PC-9 (cell line): ENCODE results near the gene CDH13. TPM values are rescaled to one million over a fixed set of nuclear protein-coding genes. Genes with fewer than 3 reads are reported as not detected.

Experiments
- BruUV-seq: library from RNA; stranded (reverse); fragments of 400-500 nt; replicated peaks from 2 replicates; lab custom pipeline; 2021; lab: Mats Ljungman, UMichigan
- CTCF ChIA-PET: fragments of 300-600 bp; sonication (Branson Sonifier 250); formaldehyde crosslinking; loops from one replicate; lab custom pipeline; 2022; ENCODE audit warnings: antibody characterized with exemption; lab: Charles Lee
- POLR2A ChIA-PET: fragments of 300-600 bp; sonication (Branson Sonifier 250); formaldehyde crosslinking; loops from one replicate; lab custom pipeline; 2022; ENCODE audit warnings: antibody characterized with exemption; ENCODE audit not compliant: unreplicated experiment; lab: Charles Lee
- DNase-seq, 2 experiments: peaks; one replicate each; pipeline versions ENCODE4 v3.0.0 to v3.0.0-alpha.2; 2015 to 2022; ENCODE audit warnings: mixed read lengths in 1 of 2
- H2AFZ ChIP-seq: fragments of 200-600 bp; sonication (generic); 2 replicates; pipeline ENCODE4 v1.8.1; 2017; ENCODE audit warnings: antibody characterized with exemption
- H3F3A ChIP-seq: fragments of 200-600 bp; sonication (generic); 2 replicates; pipeline ENCODE4 v1.8.1; 2017; ENCODE audit warnings: antibody characterized with exemption, mild to moderate bottlenecking, low read depth; ENCODE audit not compliant: insufficient read depth
- H3K27ac ChIP-seq: fragments of 200-600 bp; sonication (generic); 2 replicates; pipeline ENCODE4 v1.6.1; 2016; ENCODE audit warnings: mixed run types
- H3K27me3 ChIP-seq: fragments of 200-600 bp; sonication (generic); 2 replicates; pipeline ENCODE4 v1.6.1; 2016; ENCODE audit warnings: low read depth, mixed run types; ENCODE audit not compliant: insufficient read depth
- H3K36me3 ChIP-seq: fragments of 200-600 bp; sonication (generic); 2 replicates; pipeline ENCODE4 v1.6.1; 2016; ENCODE audit warnings: low read depth, mixed run types
- H3K4me1 ChIP-seq: fragments of 200-600 bp; sonication (generic); replicated peaks from 2 replicates; pipeline ENCODE4 v1.6.1; 2016; ENCODE audit warnings: mixed run types; ENCODE audit not compliant: insufficient read depth
- H3K4me2 ChIP-seq: fragments of 200-600 bp; sonication (generic); 2 replicates; pipeline ENCODE4 v1.6.1; 2017; ENCODE audit warnings: mixed run types
- H3K4me3 ChIP-seq: fragments of 200-600 bp; sonication (generic); 2 replicates; pipeline ENCODE4 v1.6.1; 2016; ENCODE audit warnings: mixed run types
- H3K79me2 ChIP-seq: fragments of 200-600 bp; sonication (generic); 2 replicates; pipeline ENCODE4 v1.6.1; 2017; ENCODE audit warnings: low read depth, mixed run types
- H3K9me2 ChIP-seq: fragments of 200-600 bp; sonication (generic); 2 replicates; pipeline ENCODE4 v1.8.1; 2017; ENCODE audit warnings: mild to moderate bottlenecking; ENCODE audit not compliant: insufficient read depth
- H3K9me3 ChIP-seq: fragments of 200-600 bp; sonication (generic); 2 replicates; pipeline ENCODE4 v1.8.1; 2016; ENCODE audit warnings: low read depth; ENCODE audit not compliant: insufficient read depth
- H4K20me1 ChIP-seq: fragments of 200-600 bp; sonication (generic); 2 replicates; pipeline ENCODE4 v1.8.1; 2017; ENCODE audit not compliant: insufficient read depth
- EZH2 ChIP-seq: fragments of 200-600 bp; sonication (generic); IDR thresholded peaks from 2 replicates; pipeline ENCODE4 v1.8.0; 2017; ENCODE audit warnings: antibody characterized with exemption, low read depth
- intact Hi-C: fragments of 100-400 bp; cut with micrococcal nuclease; formaldehyde crosslinking; loops from one replicate; pipeline ENCODE4 v1.10.0; 2022; ENCODE audit not compliant: unreplicated experiment
- total RNA-seq: library from RNA; stranded (reverse); gene quantifications from 2 replicates; pipeline ENCODE4 v1.2.3, GENCODE V29; 2021
- TF ChIP-seq, protein P1 (sequence below): fragments of 200-600 bp; sonication (generic); conservative IDR thresholded peaks from 2 replicates; pipeline ENCODE4 v1.6.1; 2017; ENCODE audit warnings: mixed run types, antibody characterized with exemption, mild to moderate bottlenecking, moderate library complexity

The CDH13 gene
- total RNA-seq, 1 experiment from 2014 or later = 0.24 TPM

DNA sequence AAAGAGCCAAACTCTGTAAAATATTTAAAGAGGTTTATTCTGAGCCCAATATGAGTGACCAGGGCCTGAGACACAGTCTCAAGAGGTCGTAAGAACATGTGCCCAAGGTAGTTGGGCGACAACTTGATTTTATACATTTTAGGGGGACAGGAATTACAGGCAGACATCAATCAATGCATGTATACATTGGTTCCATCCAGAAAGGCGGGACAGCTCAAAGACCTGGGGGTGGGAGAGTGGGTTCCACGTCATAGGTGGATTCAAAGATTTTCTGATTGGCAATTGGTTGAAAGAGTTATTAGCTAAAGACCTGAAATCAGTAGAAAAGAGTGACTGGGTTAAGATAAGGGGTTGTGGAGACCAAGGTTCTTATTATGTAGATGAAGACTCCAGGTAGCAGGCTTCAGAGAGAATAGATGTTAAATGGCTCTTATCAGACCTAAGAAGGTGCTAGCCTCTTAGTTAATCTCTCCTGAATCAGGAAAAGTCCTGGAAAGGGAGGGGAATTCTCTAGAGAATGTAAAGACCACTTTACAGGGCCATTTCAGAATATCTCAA is 1213.4 kb downstream of the CDH13 start:
- CTCF ChIA-PET = no interaction called here
- TF ChIP-seq, protein P1, sequence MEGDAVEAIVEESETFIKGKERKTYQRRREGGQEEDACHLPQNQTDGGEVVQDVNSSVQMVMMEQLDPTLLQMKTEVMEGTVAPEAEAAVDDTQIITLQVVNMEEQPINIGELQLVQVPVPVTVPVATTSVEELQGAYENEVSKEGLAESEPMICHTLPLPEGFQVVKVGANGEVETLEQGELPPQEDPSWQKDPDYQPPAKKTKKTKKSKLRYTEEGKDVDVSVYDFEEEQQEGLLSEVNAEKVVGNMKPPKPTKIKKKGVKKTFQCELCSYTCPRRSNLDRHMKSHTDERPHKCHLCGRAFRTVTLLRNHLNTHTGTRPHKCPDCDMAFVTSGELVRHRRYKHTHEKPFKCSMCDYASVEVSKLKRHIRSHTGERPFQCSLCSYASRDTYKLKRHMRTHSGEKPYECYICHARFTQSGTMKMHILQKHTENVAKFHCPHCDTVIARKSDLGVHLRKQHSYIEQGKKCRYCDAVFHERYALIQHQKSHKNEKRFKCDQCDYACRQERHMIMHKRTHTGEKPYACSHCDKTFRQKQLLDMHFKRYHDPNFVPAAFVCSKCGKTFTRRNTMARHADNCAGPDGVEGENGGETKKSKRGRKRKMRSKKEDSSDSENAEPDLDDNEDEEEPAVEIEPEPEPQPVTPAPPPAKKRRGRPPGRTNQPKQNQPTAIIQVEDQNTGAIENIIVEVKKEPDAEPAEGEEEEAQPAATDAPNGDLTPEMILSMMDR = no peak
- TF ChIP-seq EZH2 = no peak
- BruUV-seq = no TSS peak

DNA sequence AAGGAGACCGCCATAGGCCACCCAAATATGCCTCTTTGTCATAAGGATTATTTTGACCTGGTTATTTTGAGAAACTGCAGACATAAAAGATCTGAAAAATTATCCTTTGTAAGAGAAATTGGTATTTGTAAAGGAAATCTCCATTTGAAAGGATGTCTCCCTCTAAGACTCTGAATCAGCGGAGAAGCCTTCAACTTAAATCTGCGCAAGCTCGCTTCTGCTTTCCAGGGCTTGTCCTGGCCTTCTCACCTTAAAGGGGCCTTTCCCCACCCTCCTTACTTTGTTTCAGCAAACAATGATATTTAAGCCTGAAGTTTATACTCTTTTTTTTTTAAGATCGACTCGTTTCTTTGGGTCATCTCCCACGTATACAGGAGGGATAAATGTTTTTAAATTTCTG is 1215.5 kb downstream of the CDH13 start:
- no peaks in the 10 kb centered on the region for H3K9me3 ChIP-seq
- POLR2A ChIA-PET = no interaction called here

More for the DNA sequence above, 1213.4 kb downstream of the CDH13 start:
- Histone ChIP-seq H3K4me1 (peaks cover 8% of the 10 kb centered on the region), H2AFZ (no peak overlapping the region), H3K27ac (no peak overlapping the region), H3F3A (no peaks in the 10 kb centered on the region), H3K9me2 (no peaks in the 10 kb centered on the region; the same call in 1 of the 2 replicates), H4K20me1 (no peaks in the 10 kb centered on the region), H3K9me3 (no peaks in the 10 kb centered on the region), H3K79me2 (no peaks in the 10 kb centered on the region), H3K36me3 (no peaks in the 10 kb centered on the region), H3K4me3 (no peak overlapping the region), H3K4me2 (no peak overlapping the region), H3K27me3 (peaks cover 77% of the 10 kb centered on the region)
- no peak for DNase-seq
- intact Hi-C loops = no loop called here
- POLR2A ChIA-PET = no interaction called here

DNA sequence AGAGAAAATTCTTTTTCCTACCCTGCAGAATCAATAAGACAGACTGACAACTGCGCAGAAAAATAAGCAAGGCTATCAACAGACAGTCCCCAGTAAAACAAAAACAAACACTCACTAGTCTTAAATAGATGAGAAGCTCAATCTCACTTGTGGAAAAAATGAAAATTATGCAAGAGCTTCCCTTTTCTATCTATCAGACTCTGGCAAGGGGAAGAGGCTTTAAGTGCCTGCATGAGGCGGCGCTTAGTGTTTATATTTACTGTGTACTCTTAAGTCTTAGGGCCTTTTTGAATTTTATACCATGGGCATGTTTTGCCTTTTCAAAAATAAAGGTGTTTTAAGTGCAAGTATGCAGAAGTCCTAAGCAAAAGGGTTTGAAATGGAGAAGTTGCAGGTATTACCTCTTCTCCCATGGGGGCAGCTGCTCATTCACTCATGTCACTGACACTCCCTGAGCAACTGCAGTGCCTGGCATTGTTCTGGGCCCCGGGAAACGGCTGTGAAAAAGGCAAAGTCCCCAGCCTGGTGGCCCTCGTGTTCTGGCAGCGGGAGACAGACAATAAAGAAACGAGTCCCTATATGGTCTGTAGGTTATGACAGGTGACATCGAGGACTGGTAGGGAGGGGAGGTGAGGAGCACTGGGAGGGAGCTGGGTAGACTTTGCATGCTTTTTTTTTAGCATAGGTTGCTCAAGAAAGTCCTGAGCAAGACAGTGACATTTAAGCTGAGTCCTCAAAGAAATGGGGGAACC is 1216.2 kb downstream of the CDH13 start:
- H2AFZ ChIP-seq = no peak overlapping the region
- intact Hi-C loops = no loop called here
- no peaks in the 10 kb centered on the region for H3K9me3 ChIP-seq
- TF ChIP-seq EZH2 = no peak
- TF ChIP-seq, protein P1 = no peak
- H3F3A ChIP-seq = no peaks in the 10 kb centered on the region
- H4K20me1 ChIP-seq = no peaks in the 10 kb centered on the region
- no peak for DNase-seq
- no peaks in the 10 kb centered on the region for H3K36me3 ChIP-seq
- ChIA-PET POLR2A (no interaction called here), CTCF (no interaction called here)
- no peak overlapping the region for H3K4me2 ChIP-seq
- no peak overlapping the region for H3K27ac ChIP-seq
- no TSS peak for BruUV-seq
- no peaks in the 10 kb centered on the region for H3K79me2 ChIP-seq
- peaks cover 96% of the 10 kb centered on the region for H3K27me3 ChIP-seq
- H3K9me2 ChIP-seq = no peaks in the 10 kb centered on the region; the same call in 1 of the 2 replicates
- no peaks in the 10 kb centered on the region for H3K4me1 ChIP-seq
- no peak overlapping the region for H3K4me3 ChIP-seq

More for the DNA sequence above, 1215.5 kb downstream of the CDH13 start:
- CTCF ChIA-PET = no interaction called here
- H3K9me2 ChIP-seq = no peaks in the 10 kb centered on the region; the same call in 1 of the 2 replicates
- no peaks in the 10 kb centered on the region for H3K79me2 ChIP-seq
- H3K27ac ChIP-seq = no peak overlapping the region
- no peaks in the 10 kb centered on the region for H3K36me3 ChIP-seq
- peaks cover 96% of the 10 kb centered on the region for H3K27me3 ChIP-seq
- no peak overlapping the region for H2AFZ ChIP-seq
- H3K4me3 ChIP-seq = no peak overlapping the region
- no peaks in the 10 kb centered on the region for H4K20me1 ChIP-seq
- TF ChIP-seq EZH2 = no peak
- TF ChIP-seq, protein P1 = no peak
- intact Hi-C loops = no loop called here
- H3K4me1 ChIP-seq = no peaks in the 10 kb centered on the region
- no TSS peak for BruUV-seq
- H3F3A ChIP-seq = no peaks in the 10 kb centered on the region
- DNase-seq = no peak
- no peak overlapping the region for H3K4me2 ChIP-seq
